HepG2 (cell line): Measurements from ENCODE around the gene EPN2. TPM values are rescaled to one million over a fixed set of nuclear protein-coding genes. Genes with fewer than 3 reads are reported as not detected.

Experiments used
- ATAC-seq: fragments of 200-7000 bp; cut with Tn5 transposase; 3 replicates; pipeline ENCODE4 v1.9.1; 2020; ENCODE audit warnings: mild to moderate bottlenecking, moderate library complexity
- BruUV-seq: library from RNA; stranded (reverse); fragments of 400-500 nt; replicated peaks from 2 replicates; lab custom pipeline; 2021; lab: Mats Ljungman, UMichigan
- CTCF ChIA-PET: fragments of 300-600 bp; formaldehyde crosslinking; extraction: SDS; loops from one replicate; lab custom pipeline; 2021; ENCODE audit warnings: low total read pairs, inconsistent platforms, low intra/inter-chr PET ratio; lab: Yijun Ruan, JAX
- POLR2A ChIA-PET: fragments of 350-600 bp; sonication (Branson Sonifier 250); formaldehyde crosslinking; loops from one replicate; lab custom pipeline; 2020; ENCODE audit warnings: antibody characterized with exemption, inconsistent platforms; lab: Yijun Ruan, JAX
- DNase-seq: peaks from one replicate; pipeline ENCODE4 v3.0.0-alpha.2; 2015; ENCODE audit warnings: low spot score
- FAIRE-seq: peaks from 3 replicates; lab custom pipeline; 2011; peaks lifted over from hg19 to GRCh38; lab: Jason Lieb, UNC
- H2AFZ ChIP-seq: one replicate; pipeline ENCODE4 v1.6.1; 2011; ENCODE audit warnings: low read length, inconsistent platforms
- H3K27ac ChIP-seq: fragments of 300-600 bp; 3 replicates; pipeline ENCODE4 v1.8.0; 2011; ENCODE audit warnings: mixed run types, mild to moderate bottlenecking, mixed read lengths, low read length, inconsistent platforms; ENCODE audit not compliant: insufficient read depth; ENCODE audit errors: extremely low read length
- H3K27me3 ChIP-seq, 2 experiments: fragments of 200-600 bp in 1 of 2; 2 replicates in 1 of 2; 3 replicates in 1 of 2; pipeline versions ENCODE4 v1.6.0 to v1.8.0; 2011; ENCODE audit warnings: low read length in 2 of 2, mild to moderate bottlenecking in 2 of 2, moderate library complexity in 2 of 2, inconsistent platforms in 1 of 2; ENCODE audit not compliant: insufficient read depth in 2 of 2, control insufficient read depth in 1 of 2
- H3K36me3 ChIP-seq, 2 experiments: fragments of 200-600 bp in 1 of 2; replicated peaks in 1 of 2; 2 replicates in 1 of 2; 3 replicates in 1 of 2; pipeline versions ENCODE4 v1.5.1 to v1.8.0; 2011; ENCODE audit warnings: low read length in 2 of 2, inconsistent platforms in 1 of 2; ENCODE audit not compliant: insufficient read depth in 2 of 2, control insufficient read depth in 1 of 2
- H3K4me1 ChIP-seq: 2 replicates; pipeline ENCODE4 v1.5.1; 2012; ENCODE audit warnings: low read length, inconsistent platforms; ENCODE audit not compliant: insufficient read depth
- H3K4me2 ChIP-seq: 2 replicates; pipeline ENCODE4 v1.6.0; 2011; ENCODE audit warnings: low read depth, low read length, inconsistent platforms
- H3K4me3 ChIP-seq, 3 experiments: fragments of 200-600 bp in 1 of 3; sonication (generic), shearing (Covaris generic) in 1 of 3; replicated peaks in 1 of 3; 2 replicates each; pipeline ENCODE4 v1.5.1; 2011 to 2016; ENCODE audit warnings: low read length in 3 of 3, inconsistent platforms in 2 of 3, low read depth in 2 of 3, mild to moderate bottlenecking in 2 of 3, control low read depth in 1 of 3, mixed read lengths in 1 of 3; ENCODE audit not compliant: insufficient read depth in 1 of 3
- H3K79me2 ChIP-seq: one replicate; pipeline ENCODE4 v1.6.1; 2011; ENCODE audit warnings: low read length, inconsistent platforms; ENCODE audit not compliant: insufficient read depth
- H3K9ac ChIP-seq: 2 replicates; pipeline ENCODE4 v1.6.0; 2011; ENCODE audit warnings: mild to moderate bottlenecking, low read depth, low read length, inconsistent platforms; ENCODE audit not compliant: insufficient read depth
- H3K9me3 ChIP-seq: 2 replicates; pipeline ENCODE4 v1.5.1; 2012; ENCODE audit warnings: mild to moderate bottlenecking, low read length
- H4K20me1 ChIP-seq: 2 replicates; pipeline ENCODE4 v1.6.0; 2011; ENCODE audit warnings: inconsistent platforms, mild to moderate bottlenecking, low read length, moderate library complexity; ENCODE audit not compliant: insufficient read depth
- EHMT2 ChIP-seq: fragments of 200-600 bp; sonication (generic); IDR thresholded peaks from 2 replicates; pipeline ENCODE4 v1.7.0; 2017; ENCODE audit warnings: antibody characterized with exemption, low read depth, low read length, borderline replicate concordance
- HNF4A ChIP-seq: sonication (generic); formaldehyde crosslinking; IDR thresholded peaks from 2 replicates; pipeline ENCODE4 v1.4.0; 2020; ENCODE audit warnings: missing genetic modification reagents
- IRF9 ChIP-seq: sonication (generic); formaldehyde crosslinking; IDR thresholded peaks from 2 replicates; pipeline ENCODE4 v1.8.0; 2022; ENCODE audit warnings: missing genetic modification reagents, mild to moderate bottlenecking, borderline replicate concordance
- MBD4 ChIP-seq: IDR thresholded peaks from 2 replicates; pipeline ENCODE4 v1.6.1; 2012; ENCODE audit warnings: low read length, inconsistent platforms, borderline replicate concordance
- MIXL1 ChIP-seq: IDR thresholded peaks from 2 replicates; pipeline ENCODE4 v1.6.1; 2016
- MTA1 ChIP-seq: sonication (generic); formaldehyde crosslinking; IDR thresholded peaks from 2 replicates; pipeline ENCODE4 v1.4.0; 2020; ENCODE audit warnings: missing genetic modification reagents, mild to moderate bottlenecking, borderline replicate concordance
- MTA3 ChIP-seq: sonication (generic); formaldehyde crosslinking; IDR thresholded peaks from 2 replicates; pipeline ENCODE4 v1.4.0; 2020; ENCODE audit warnings: missing genetic modification reagents
- MXD4 ChIP-seq: IDR thresholded peaks from 2 replicates; pipeline ENCODE4 v1.6.1; 2016; ENCODE audit warnings: mild to moderate bottlenecking, missing biosample characterization, missing genetic modification reagents
- PAWR ChIP-seq: sonication (generic); formaldehyde crosslinking; IDR thresholded peaks from 2 replicates; pipeline ENCODE4 v1.4.0; 2020; ENCODE audit warnings: missing genetic modification reagents, mild to moderate bottlenecking, borderline replicate concordance
- PHF8 ChIP-seq: sonication (generic); formaldehyde crosslinking; IDR thresholded peaks from 2 replicates; pipeline ENCODE4 v1.5.0; 2020; ENCODE audit warnings: missing genetic modification reagents
- PRPF4 ChIP-seq: fragments of 200-400 bp; formaldehyde crosslinking; IDR thresholded peaks from 2 replicates; pipeline ENCODE4 v1.6.1; 2016; ENCODE audit warnings: low read length, low read depth; ENCODE audit not compliant: poor library complexity, severe bottlenecking
- RXRB ChIP-seq: IDR thresholded peaks from 2 replicates; pipeline ENCODE4 v1.6.1; 2016; ENCODE audit warnings: borderline replicate concordance, missing genetic modification reagents, missing compliant biosample characterization
- SIX1 ChIP-seq: sonication (generic); formaldehyde crosslinking; IDR thresholded peaks from 2 replicates; pipeline ENCODE4 v1.4.0; 2020; ENCODE audit warnings: missing genetic modification reagents, borderline replicate concordance
- ZFYVE20 ChIP-seq: sonication (generic); formaldehyde crosslinking; IDR thresholded peaks from 2 replicates; pipeline ENCODE4 v1.8.0; 2023; ENCODE audit warnings: low read depth, mild to moderate bottlenecking, moderate library complexity, missing genetic modification reagents, borderline replicate concordance
- ZMYM3 ChIP-seq: sonication (generic); formaldehyde crosslinking; IDR thresholded peaks from 2 replicates; pipeline ENCODE4 v1.5.1; 2020; ENCODE audit warnings: mild to moderate bottlenecking, missing genetic modification reagents
- ZNF672 ChIP-seq: sonication (generic); formaldehyde crosslinking; IDR thresholded peaks from 2 replicates; pipeline ENCODE4 v1.8.1; 2022; ENCODE audit warnings: missing genetic modification reagents
- ZNF850 ChIP-seq: sonication (generic); formaldehyde crosslinking; conservative IDR thresholded peaks from 2 replicates; pipeline ENCODE4 v1.9.0; 2021; ENCODE audit warnings: mild to moderate bottlenecking, missing genetic modification reagents
- WGBS: methylation state at CpG from one replicate; pipeline ENCODE4 v1.1.6; 2017; ENCODE audit warnings: low lambda C conversion rate; 5-methylcytosine and 5-hydroxymethylcytosine counted together
- in situ Hi-C: cut with HindIII; loops from 2 replicates; pipeline ENCODE4 v1.10.0; 2017; ENCODE audit warnings: low pct_unique_long_range_greater_than_20kb; ENCODE audit not compliant: extremely low pct_ligation_motif_present
- intact Hi-C: fragments of 100-400 bp; cut with micrococcal nuclease; formaldehyde crosslinking; loops from one replicate; pipeline ENCODE4 v1.10.0; 2022; ENCODE audit not compliant: unreplicated experiment
- polyA plus RNA-seq, 8 experiments: library from polyadenylated mRNA; depleted of rRNA in 3 of 8; stranded (reverse) in 7 of 8; unstranded in 1 of 8; fragments of >200 nt; fragmentation: Illumina TruSeq in 4 of 8; extraction: Trizol in 4 of 8; gene quantifications; 2 replicates each; pipeline versions ENCODE4 v1.2.1 to v1.2.3, GENCODE V29; 2011 to 2016; ENCODE audit warnings: low read depth in 4 of 8, missing spikeins in 1 of 8, mixed read lengths in 1 of 8; ENCODE audit not compliant: insufficient read depth in 1 of 8
- total RNA-seq, 5 experiments: library from RNA; depleted of rRNA; stranded (reverse); fragments of >200 nt; fragmentation: Illumina TruSeq; extraction: Trizol; gene quantifications; 2 replicates each; pipeline ENCODE4 v1.2.3, GENCODE V29; 2016; ENCODE audit warnings: low read depth in 1 of 5

EPN2 gene
- total and polyA plus RNA-seq, 2 of the 13 experiments (the other 11 are each of a cell fraction or from before 2014, with no cell fraction given): 7.8 to 19.2 TPM

GRCh38 chr17:19383681-19384470 lies 146.7 kb downstream of the EPN2 start:
- ChIA-PET POLR2A (no interaction called here), CTCF (no interaction called here)
- H3K9ac ChIP-seq: no peak overlapping the region
- in situ Hi-C loops: no loop called here
- no peaks in the 10 kb centered on the region for H3K9me3 ChIP-seq
- peaks cover 13 to 41% of the 10 kb centered on the region in 2 experiments for H3K36me3 ChIP-seq
- no peak overlapping the region for H3K4me2 ChIP-seq
- WGBS: 99% methylated on average over 6 of the region's 6 CpGs
- ATAC-seq: no peak
- BruUV-seq: no TSS peak
- H3K27me3 ChIP-seq: 0 out of 5 replicates have a peak, but pooled peaks cover 0 to 3% of the 10 kb centered on the region in 2 experiments
- H3K4me3 ChIP-seq: no peak overlapping the region
- no peaks in the 10 kb centered on the region for H4K20me1 ChIP-seq
- no peak overlapping the region for H3K27ac ChIP-seq
- intact Hi-C loops: no loop called here
- no peak for FAIRE-seq
- peaks cover 8% of the 10 kb centered on the region for H3K79me2 ChIP-seq
- H2AFZ ChIP-seq: no peak overlapping the region
- no peak for DNase-seq
- TF ChIP-seq ZNF672 (CRISPR knock-in tag): no peak
- no peak for TF ChIP-seq RXRB (CRISPR knock-in tag)
- no peak for TF ChIP-seq MIXL1 (CRISPR knock-in tag)
- no peak for TF ChIP-seq ZNF850 (CRISPR knock-in tag)
- TF ChIP-seq SIX1 (CRISPR knock-in tag): no peak
- TF ChIP-seq PAWR (CRISPR knock-in tag): no peak
- TF ChIP-seq, all 625 proteins: peak for 0
- H3K4me1 ChIP-seq: peaks cover 50% of the 10 kb centered on the region

DNA sequence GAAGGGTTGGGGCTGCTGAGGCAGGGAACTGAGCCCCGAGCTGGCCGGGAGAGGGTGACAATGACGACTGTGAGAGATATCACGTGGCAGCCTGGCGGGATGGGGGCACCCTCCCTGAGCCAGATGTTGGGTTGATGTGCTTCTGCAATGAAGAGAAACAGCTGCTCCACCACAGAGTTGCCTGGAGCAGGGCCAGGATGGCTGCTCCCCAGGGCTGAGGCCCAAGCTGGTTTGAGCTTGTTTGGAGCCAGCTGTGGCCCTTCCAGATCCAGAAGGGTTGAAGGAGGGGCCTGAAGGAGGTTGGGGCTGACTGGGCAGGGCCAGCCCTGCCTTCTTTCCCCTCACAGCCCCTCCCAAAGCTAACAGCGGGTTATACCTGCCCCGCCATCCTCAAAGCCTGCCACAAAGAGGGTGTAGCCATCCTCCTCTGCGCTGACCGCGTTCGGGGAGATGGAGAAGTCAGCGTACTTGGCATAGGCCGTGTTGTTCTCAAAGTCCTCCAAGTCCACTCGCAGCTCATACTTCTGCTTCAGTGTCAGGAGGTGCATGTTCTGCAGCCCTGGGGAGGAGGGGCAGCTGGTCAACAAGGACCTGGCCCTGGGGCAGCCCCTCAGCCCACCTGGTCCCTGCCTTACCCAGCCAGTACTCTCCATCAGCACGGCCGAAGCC lies 147.7 kb downstream of the EPN2 start:
- ChIA-PET CTCF (no interaction called here), POLR2A (no interaction called here)
- H2AFZ ChIP-seq: no peak overlapping the region
- ATAC-seq (no peak), FAIRE-seq (no peak), DNase-seq (no peak)
- H3K9me3 ChIP-seq: no peaks in the 10 kb centered on the region
- no peaks in the 10 kb centered on the region for H3K79me2 ChIP-seq
- in situ Hi-C loops: no loop called here
- H3K4me3 ChIP-seq: no peak overlapping the region
- H3K4me1 ChIP-seq: peaks cover 41% of the 10 kb centered on the region
- intact Hi-C loops: no loop called here
- no peaks in the 10 kb centered on the region for H4K20me1 ChIP-seq
- H3K36me3 ChIP-seq: peaks cover 13 to 35% of the 10 kb centered on the region in 2 experiments
- no peak overlapping the region for H3K9ac ChIP-seq
- no peak overlapping the region for H3K27ac ChIP-seq
- H3K27me3 ChIP-seq: 0 out of 5 replicates have a peak, but pooled peaks cover 0 to 10% of the 10 kb centered on the region in 2 experiments
- no TSS peak for BruUV-seq
- H3K4me2 ChIP-seq: no peak overlapping the region
- 96% methylated on average over 13 of the region's 16 CpGs for WGBS
- TF ChIP-seq PHF8 (CRISPR knock-in tag) (no peak), EHMT2 (no peak), ZFYVE20 (CRISPR knock-in tag) (no peak), MBD4 (no peak), MTA1 (CRISPR knock-in tag) (no peak), ZMYM3 (CRISPR knock-in tag) (no peak), PRPF4 (no peak), MXD4 (CRISPR knock-in tag) (no peak), HNF4A (no peak), IRF9 (CRISPR knock-in tag) (no peak), MTA3 (CRISPR knock-in tag) (no peak)
